H1 (cell line): ENCODE measurements around the gene FBXO44.
A peak's percentile ranks its signal among the peaks of the same experiment; 100 is the strongest.

Experiments used
- ASH2L ChIP-seq: fragments of 200-600, 300-600 bp; sonication (generic); IDR thresholded peaks from one replicate; pipeline ENCODE4 v1.7.1; 2017; ENCODE audit warnings: low read length
- ATF2 ChIP-seq: IDR thresholded peaks from 2 replicates; pipeline ENCODE4 v1.6.1; 2012; ENCODE audit warnings: low read length, inconsistent platforms
- BACH1 ChIP-seq: IDR thresholded peaks from 2 replicates; pipeline ENCODE4 v1.6.1; 2012; ENCODE audit warnings: low read length, improper control_type of control experiment
- BRCA1 ChIP-seq: IDR thresholded peaks from 2 replicates; pipeline ENCODE4 v1.6.1; 2012; ENCODE audit warnings: low read depth, low read length, improper control_type of control experiment
- CEBPB ChIP-seq: IDR thresholded peaks from 2 replicates; pipeline ENCODE4 v1.6.1; 2012; ENCODE audit warnings: low read depth, low read length
- EZH2 ChIP-seq: fragments of 200-600 bp; sonication (generic); IDR thresholded peaks from 2 replicates; pipeline ENCODE4 v1.7.1; 2012; ENCODE audit warnings: low read depth, mild to moderate bottlenecking, moderate library complexity, low read length, inconsistent platforms; ENCODE audit not compliant: severe bottlenecking
- HDAC2 ChIP-seq, 2 experiments: fragments of 300-600 bp in 1 of 2; sonication (generic) in 1 of 2; IDR thresholded peaks; 2 replicates each; pipeline ENCODE4 v1.6.1; 2011 to 2012; ENCODE audit warnings: low read depth in 2 of 2, low read length in 2 of 2, mild to moderate bottlenecking in 2 of 2, moderate library complexity in 2 of 2, borderline replicate concordance in 1 of 2, inconsistent platforms in 1 of 2
- KDM5A ChIP-seq: fragments of 200-600 bp; IDR thresholded peaks from 2 replicates; pipeline ENCODE4 v1.7.1; 2012; ENCODE audit warnings: mild to moderate bottlenecking, low read length, inconsistent platforms, mixed read lengths
- MAFK ChIP-seq: IDR thresholded peaks from 2 replicates; pipeline ENCODE4 v1.6.1; 2012; ENCODE audit warnings: low read depth, mild to moderate bottlenecking, improper control_type of control experiment, low read length
- POLR2AphosphoS5 ChIP-seq: IDR thresholded peaks from 2 replicates; pipeline ENCODE4 v1.6.1; 2011; ENCODE audit warnings: low read depth, low read length
- SIN3A ChIP-seq, 2 experiments: IDR thresholded peaks in 1 of 2; conservative IDR thresholded peaks in 1 of 2; 2 replicates each; pipeline ENCODE4 v1.6.1; 2011 to 2012; ENCODE audit warnings: low read length in 2 of 2, improper control_type of control experiment in 1 of 2, low read depth in 1 of 2, mild to moderate bottlenecking in 1 of 2
- SP1 ChIP-seq: IDR thresholded peaks from 2 replicates; pipeline ENCODE4 v1.6.1; 2011; ENCODE audit warnings: low read depth, low read length
- TF ChIP-seq, protein P1 (sequence below), 3 experiments: IDR thresholded peaks; 1 replicate in 2 of 3; 2 replicates in 1 of 3; pipeline versions ENCODE4 v1.5.1 to v1.6.1; 2011; ENCODE audit warnings: low read length in 3 of 3, mild to moderate bottlenecking in 3 of 3, inconsistent platforms in 2 of 3, low read depth in 1 of 3, moderate library complexity in 1 of 3; ENCODE audit not compliant: insufficient read depth in 1 of 3; ENCODE audit errors: control extremely low read depth in 1 of 3
- TF ChIP-seq, protein P2 (sequence below): IDR thresholded peaks from 2 replicates; pipeline ENCODE4 v1.6.1; 2011; ENCODE audit warnings: low read length, improper control_type of control experiment

- TF ChIP-seq POLR2AphosphoS5 (no peak), KDM5A (no peak), ATF2 (no peak), BRCA1 (no peak), ASH2L (no peak), SIN3A (conservative IDR thresholded peaks at IDR 0.05 in 1 of 2, IDR thresholded peaks at IDR 0.05 in 1 of 2; ENCODE audit: low read depth in 1 of 2, low read length in 2 of 2) (0 out of 4 replicates have a peak, but pooled peaks of 1 of the 2 experiments have one; percentile 42), CEBPB (no peak), EZH2 (no peak), HDAC2 (IDR thresholded peaks at IDR 0.05; ENCODE audit: borderline replicate concordance in 1 of 2, low read depth in 2 of 2, low read length in 2 of 2) (peak in 1 of 2 experiments; percentile 65; a peak in 1 of 4 replicates), SP1 (no peak), MAFK (no peak), BACH1 (peak; percentile 31; the same call in 1 of the 2 replicates)
- TF ChIP-seq, protein P1, sequence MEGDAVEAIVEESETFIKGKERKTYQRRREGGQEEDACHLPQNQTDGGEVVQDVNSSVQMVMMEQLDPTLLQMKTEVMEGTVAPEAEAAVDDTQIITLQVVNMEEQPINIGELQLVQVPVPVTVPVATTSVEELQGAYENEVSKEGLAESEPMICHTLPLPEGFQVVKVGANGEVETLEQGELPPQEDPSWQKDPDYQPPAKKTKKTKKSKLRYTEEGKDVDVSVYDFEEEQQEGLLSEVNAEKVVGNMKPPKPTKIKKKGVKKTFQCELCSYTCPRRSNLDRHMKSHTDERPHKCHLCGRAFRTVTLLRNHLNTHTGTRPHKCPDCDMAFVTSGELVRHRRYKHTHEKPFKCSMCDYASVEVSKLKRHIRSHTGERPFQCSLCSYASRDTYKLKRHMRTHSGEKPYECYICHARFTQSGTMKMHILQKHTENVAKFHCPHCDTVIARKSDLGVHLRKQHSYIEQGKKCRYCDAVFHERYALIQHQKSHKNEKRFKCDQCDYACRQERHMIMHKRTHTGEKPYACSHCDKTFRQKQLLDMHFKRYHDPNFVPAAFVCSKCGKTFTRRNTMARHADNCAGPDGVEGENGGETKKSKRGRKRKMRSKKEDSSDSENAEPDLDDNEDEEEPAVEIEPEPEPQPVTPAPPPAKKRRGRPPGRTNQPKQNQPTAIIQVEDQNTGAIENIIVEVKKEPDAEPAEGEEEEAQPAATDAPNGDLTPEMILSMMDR (IDR thresholded peaks at IDR 0.05; ENCODE audit: control extremely low read depth in 1 of 3, insufficient read depth in 1 of 3, low read depth in 1 of 3, low read length in 3 of 3) = peak in 2 of 3 experiments; percentile 41 to 45; a peak in 3 of 4 replicates
- TF ChIP-seq, protein P2, sequence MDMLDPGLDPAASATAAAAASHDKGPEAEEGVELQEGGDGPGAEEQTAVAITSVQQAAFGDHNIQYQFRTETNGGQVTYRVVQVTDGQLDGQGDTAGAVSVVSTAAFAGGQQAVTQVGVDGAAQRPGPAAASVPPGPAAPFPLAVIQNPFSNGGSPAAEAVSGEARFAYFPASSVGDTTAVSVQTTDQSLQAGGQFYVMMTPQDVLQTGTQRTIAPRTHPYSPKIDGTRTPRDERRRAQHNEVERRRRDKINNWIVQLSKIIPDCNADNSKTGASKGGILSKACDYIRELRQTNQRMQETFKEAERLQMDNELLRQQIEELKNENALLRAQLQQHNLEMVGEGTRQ = no peak
Measured at GRCh38 chr1:11650331-11650991, 4.2 kb upstream of the FBXO44 start.
